Activated naive CD8-positive, alpha-beta T cell treated with anti-CD3 and anti-CD28 coated beads, Interleukin-2, amount 10 ng/mL, durations not matched to agents 7 days and 5 days (primary cell): ENCODE measurements around the gene CYP2E1. TPM values are rescaled to one million over a fixed set of nuclear protein-coding genes. Genes with fewer than 3 reads are reported as not detected.
"Not testable (repeated sequence)": the region's sequence is repeated elsewhere in the genome, so short reads cannot be mapped to it uniquely, and the experiment has no call there.

Source experiments
- ATAC-seq: fragments of 150-1000 bp; cut with Tn5 transposase; one replicate; pipeline ENCODE4 v1.10.0; 2021; ENCODE audit warnings: low read depth, moderate library complexity
- POLR2A ChIA-PET: fragments of 350-600 bp; sonication (Branson Sonifier 250); formaldehyde crosslinking; loops from one replicate; lab custom pipeline; 2021; ENCODE audit warnings: antibody characterized with exemption; lab: Charles Lee
- DNase-seq: peaks from one replicate; pipeline ENCODE4 v3.0.0; 2021
- H3K27ac Mint-ChIP-seq: one replicate; pipeline ENCODE4 v1.8.0; 2022; ENCODE audit warnings: mild to moderate bottlenecking, mixed read lengths
- H3K27me3 Mint-ChIP-seq: one replicate; pipeline ENCODE4 v1.8.0; 2022; ENCODE audit warnings: mild to moderate bottlenecking, moderate library complexity, mixed read lengths
- H3K36me3 Mint-ChIP-seq: one replicate; pipeline ENCODE4 v1.8.0; 2021; ENCODE audit warnings: mild to moderate bottlenecking, mixed read lengths
- H3K4me1 Mint-ChIP-seq: one replicate; pipeline ENCODE4 v1.8.0; 2021; ENCODE audit warnings: mixed read lengths
- H3K4me3 Mint-ChIP-seq: one replicate; pipeline ENCODE4 v1.8.0; 2022; ENCODE audit warnings: mild to moderate bottlenecking, moderate library complexity, mixed read lengths
- H3K9me3 Mint-ChIP-seq: one replicate; pipeline ENCODE4 v1.8.0; 2021; ENCODE audit warnings: mixed read lengths
- total RNA-seq, 2 experiments: library from RNA; stranded (reverse); gene quantifications; one replicate each; pipeline ENCODE4 v1.2.3, GENCODE V29; 2021

CYP2E1 gene
- total RNA-seq, 2 experiments from 2014 or later: 0.65 to 0.80 TPM

- Mint-ChIP-seq H3K36me3 (no peaks in the 10 kb centered on the region), H3K4me3 (no peak overlapping the region), H3K27me3 (peaks cover 18% of the 10 kb centered on the region), H3K9me3 (peaks cover 3% of the 10 kb centered on the region), H3K4me1 (peaks cover 13% of the 10 kb centered on the region), H3K27ac (no peak overlapping the region)
- POLR2A ChIA-PET: no interaction called here
- DNase-seq (no peak), ATAC-seq (no peak)
Measured at GRCh38 chr10:133534417-133534816, 7.3 kb downstream of the CYP2E1 start.

GRCh38 chr10:133536198-133536597 lies 9.0 kb downstream of the CYP2E1 start:
- no peak for DNase-seq
- H3K4me3 Mint-ChIP-seq: no peak overlapping the region
- no peaks in the 10 kb centered on the region for H3K4me1 Mint-ChIP-seq
- H3K27ac Mint-ChIP-seq: no peak overlapping the region
- H3K9me3 Mint-ChIP-seq: peaks cover 3% of the 10 kb centered on the region
- H3K36me3 Mint-ChIP-seq: no peaks in the 10 kb centered on the region
- no peak for ATAC-seq
- POLR2A ChIA-PET: no interaction called here
- H3K27me3 Mint-ChIP-seq: peaks cover 4% of the 10 kb centered on the region

GRCh38 chr10:133537546-133538545 lies 10.7 kb downstream of the CYP2E1 start:
- Mint-ChIP-seq H3K4me1 (no peaks in the 10 kb centered on the region), H3K27me3 (peaks cover 8% of the 10 kb centered on the region), H3K36me3 (no peaks in the 10 kb centered on the region), H3K4me3 (no peak overlapping the region), H3K9me3 (peaks cover 3% of the 10 kb centered on the region), H3K27ac (no peak overlapping the region)
- DNase-seq: no peak
- ATAC-seq: no peak
- POLR2A ChIA-PET: no interaction called here

GRCh38 chr10:133541441-133541975 lies 14.3 kb downstream of the CYP2E1 start:
- ATAC-seq, H3K9me3 Mint-ChIP-seq, POLR2A ChIA-PET, H3K4me1 Mint-ChIP-seq, H3K36me3 Mint-ChIP-seq, H3K27me3 Mint-ChIP-seq, H3K27ac Mint-ChIP-seq, H3K4me3 Mint-ChIP-seq, DNase-seq: not testable (repeated sequence)

GRCh38 chr10:133544506-133544905 lies 17.3 kb downstream of the CYP2E1 start:
- Mint-ChIP-seq H3K9me3 (peaks cover 12% of the 10 kb centered on the region), H3K4me3 (no peak overlapping the region), H3K4me1 (peaks cover 2% of the 10 kb centered on the region), H3K27ac (no peak overlapping the region), H3K27me3 (peaks cover 25% of the 10 kb centered on the region), H3K36me3 (no peaks in the 10 kb centered on the region)
- ATAC-seq: no peak
- no peak for DNase-seq
- POLR2A ChIA-PET: no interaction called here

- ATAC-seq (no peak), DNase-seq (no peak)
- POLR2A ChIA-PET: no interaction called here
- Mint-ChIP-seq H3K27me3 (peaks cover 17% of the 10 kb centered on the region), H3K4me3 (no peak overlapping the region), H3K4me1 (no peaks in the 10 kb centered on the region), H3K36me3 (no peaks in the 10 kb centered on the region), H3K27ac (no peak overlapping the region), H3K9me3 (peaks cover 1% of the 10 kb centered on the region)
Measured at GRCh38 chr10:133554600-133554999, 27.4 kb downstream of the CYP2E1 start.

- Mint-ChIP-seq H3K27me3 (peaks cover 15% of the 10 kb centered on the region), H3K4me3 (no peak overlapping the region), H3K27ac (no peak overlapping the region)
Measured at GRCh38 chr10:133555521-133555920, 28.4 kb downstream of the CYP2E1 start.

GRCh38 chr10:133557381-133557780 lies 30.2 kb downstream of the CYP2E1 start:
- no peaks in the 10 kb centered on the region for H3K9me3 Mint-ChIP-seq
- no peaks in the 10 kb centered on the region for H3K36me3 Mint-ChIP-seq
- no peak overlapping the region for H3K4me3 Mint-ChIP-seq
- peaks cover 16% of the 10 kb centered on the region for H3K27me3 Mint-ChIP-seq
- no peak overlapping the region for H3K27ac Mint-ChIP-seq
- H3K4me1 Mint-ChIP-seq: no peaks in the 10 kb centered on the region
- POLR2A ChIA-PET: no interaction called here
- DNase-seq (no peak), ATAC-seq (no peak)

More at GRCh38 chr10:133555521-133555920, 28.4 kb downstream of the CYP2E1 start:
- no peaks in the 10 kb centered on the region for H3K36me3 Mint-ChIP-seq
- ATAC-seq (no peak), DNase-seq (no peak)
- H3K9me3 Mint-ChIP-seq: no peaks in the 10 kb centered on the region
- H3K4me1 Mint-ChIP-seq: no peaks in the 10 kb centered on the region
- POLR2A ChIA-PET: no interaction called here

- Mint-ChIP-seq H3K4me3 (no peak overlapping the region), H3K27me3 (peaks cover 16% of the 10 kb centered on the region), H3K4me1 (no peaks in the 10 kb centered on the region), H3K9me3 (no peaks in the 10 kb centered on the region), H3K27ac (no peak overlapping the region), H3K36me3 (no peaks in the 10 kb centered on the region)
- POLR2A ChIA-PET: no interaction called here
- DNase-seq (no peak), ATAC-seq (no peak)
Measured at GRCh38 chr10:133559216-133559615, 32.1 kb downstream of the CYP2E1 start.

GRCh38 chr10:133564816-133565215 lies 37.7 kb downstream of the CYP2E1 start:
- no peaks in the 10 kb centered on the region for H3K4me1 Mint-ChIP-seq
- ATAC-seq (no peak), DNase-seq (no peak)
- no peak overlapping the region for H3K27ac Mint-ChIP-seq
- peaks cover 4% of the 10 kb centered on the region for H3K9me3 Mint-ChIP-seq
- peaks cover 1% of the 10 kb centered on the region for H3K36me3 Mint-ChIP-seq
- POLR2A ChIA-PET: no interaction called here
- H3K27me3 Mint-ChIP-seq: peaks cover 7% of the 10 kb centered on the region
- peak overlapping the region; percentile 42 for H3K4me3 Mint-ChIP-seq

GRCh38 chr10:133565441-133566294 lies 38.5 kb downstream of the CYP2E1 start, which contains the start of gene SYCE1:
TSS of gene SYCE1 (minus strand) at chr10:133565583. CDS start at chr10:133565529, 54 bp downstream.
- DNase-seq: peak; percentile 42

GRCh38 chr10:133567119-133567518 lies 40.0 kb downstream of the CYP2E1 start:
- no peaks in the 10 kb centered on the region for H3K4me1 Mint-ChIP-seq
- no peak overlapping the region for H3K4me3 Mint-ChIP-seq
- no peak for ATAC-seq
- POLR2A ChIA-PET: no interaction called here
- H3K27me3 Mint-ChIP-seq: peaks cover 2% of the 10 kb centered on the region
- peaks cover 1% of the 10 kb centered on the region for H3K36me3 Mint-ChIP-seq
- DNase-seq: no peak
- no peak overlapping the region for H3K27ac Mint-ChIP-seq
- H3K9me3 Mint-ChIP-seq: peaks cover 5% of the 10 kb centered on the region

More at GRCh38 chr10:133565441-133566294, 38.5 kb downstream of the CYP2E1 start, which contains the start of gene SYCE1:
- Mint-ChIP-seq H3K36me3 (peaks cover 1% of the 10 kb centered on the region), H3K27me3 (peaks cover 4% of the 10 kb centered on the region), H3K9me3 (peaks cover 4% of the 10 kb centered on the region), H3K4me1 (no peaks in the 10 kb centered on the region), H3K4me3 (peak within 1 kb of the TSS; percentile 42), H3K27ac (no peak within 1 kb of the TSS)
- POLR2A ChIA-PET: no interaction called here
- ATAC-seq: peak; percentile 36
